GM18907 (cell line): Measurements from ENCODE around the gene ADRA2B.

ENCODE experiments used
- ATAC-seq: cut with Tn5 transposase; IDR thresholded peaks from one replicate; pipeline ENCODE4 v1.9.1; 2021; ENCODE audit warnings: mild to moderate bottlenecking, moderate library complexity; ENCODE audit not compliant: unreplicated experiment

The ADRA2B gene

DNA sequence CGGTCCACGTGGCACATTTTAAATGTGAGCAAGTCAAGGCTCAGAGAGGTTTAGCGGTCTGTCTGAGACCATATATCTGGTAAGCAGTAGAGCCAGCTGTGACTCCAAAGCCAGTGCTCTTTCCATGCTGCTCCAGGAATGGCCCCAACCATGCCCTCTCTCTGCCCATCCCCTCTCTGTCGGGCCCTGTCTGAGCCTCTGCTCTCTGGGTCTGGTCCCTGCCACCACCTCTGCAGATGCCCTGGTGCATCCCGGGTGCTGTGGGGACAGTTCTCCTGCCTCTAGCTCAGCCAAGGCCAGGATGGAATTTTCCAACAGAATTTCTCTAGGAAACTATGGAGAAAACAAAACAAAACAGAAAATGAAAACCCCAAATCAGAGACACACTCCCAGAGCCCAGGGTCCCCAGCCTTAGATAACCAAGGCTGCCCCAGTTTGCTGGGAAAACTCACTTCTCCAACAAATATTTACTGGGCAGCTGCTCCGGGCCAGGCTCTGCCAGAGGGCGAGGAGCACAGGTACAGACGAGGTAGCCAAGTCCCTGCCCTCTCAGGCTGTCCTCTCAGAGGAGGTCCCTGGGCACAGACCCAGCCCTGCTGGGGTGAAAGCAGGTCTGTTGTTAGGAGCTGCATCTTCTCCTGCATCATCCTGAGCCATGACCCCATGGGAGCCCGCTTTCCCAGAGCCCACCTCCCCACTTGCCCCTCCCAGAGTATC is 9.2 kb downstream of the ADRA2B start:
- no peak for ATAC-seq

DNA sequence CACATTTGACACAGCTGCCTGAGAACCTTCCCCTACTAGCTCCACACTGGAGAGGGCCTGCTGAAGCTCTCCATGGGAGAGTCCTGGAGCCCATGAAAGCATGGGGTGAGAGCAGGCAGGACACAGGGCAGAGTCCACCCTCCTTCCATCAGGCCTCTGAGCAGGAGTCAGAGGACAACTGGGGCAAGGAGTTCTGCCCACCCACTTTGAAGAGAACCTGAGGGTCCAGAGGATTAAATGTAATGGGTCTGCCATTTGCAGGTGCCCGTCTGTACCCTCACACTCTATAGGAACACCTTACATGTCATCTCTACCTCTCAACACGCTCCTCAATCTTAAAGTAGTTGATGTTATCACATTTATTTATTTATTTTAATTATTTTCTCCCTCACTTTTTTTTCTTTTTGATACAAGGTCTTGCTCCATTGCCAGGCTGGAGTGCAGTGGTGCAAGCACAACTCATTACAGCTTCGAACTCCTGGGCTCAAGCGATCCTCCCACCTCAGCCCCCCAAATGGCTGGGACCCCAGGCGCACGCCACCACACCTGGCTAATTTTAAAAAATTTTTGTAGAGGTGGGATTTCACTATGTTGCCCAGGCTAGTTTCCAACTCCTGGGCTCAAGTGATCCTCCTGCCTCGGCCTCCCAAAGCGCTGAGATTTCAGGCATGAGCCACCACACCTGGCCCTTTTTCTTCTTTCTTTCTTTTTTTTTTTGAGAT is 10.2 kb downstream of the ADRA2B start:
- ATAC-seq = no peak

DNA sequence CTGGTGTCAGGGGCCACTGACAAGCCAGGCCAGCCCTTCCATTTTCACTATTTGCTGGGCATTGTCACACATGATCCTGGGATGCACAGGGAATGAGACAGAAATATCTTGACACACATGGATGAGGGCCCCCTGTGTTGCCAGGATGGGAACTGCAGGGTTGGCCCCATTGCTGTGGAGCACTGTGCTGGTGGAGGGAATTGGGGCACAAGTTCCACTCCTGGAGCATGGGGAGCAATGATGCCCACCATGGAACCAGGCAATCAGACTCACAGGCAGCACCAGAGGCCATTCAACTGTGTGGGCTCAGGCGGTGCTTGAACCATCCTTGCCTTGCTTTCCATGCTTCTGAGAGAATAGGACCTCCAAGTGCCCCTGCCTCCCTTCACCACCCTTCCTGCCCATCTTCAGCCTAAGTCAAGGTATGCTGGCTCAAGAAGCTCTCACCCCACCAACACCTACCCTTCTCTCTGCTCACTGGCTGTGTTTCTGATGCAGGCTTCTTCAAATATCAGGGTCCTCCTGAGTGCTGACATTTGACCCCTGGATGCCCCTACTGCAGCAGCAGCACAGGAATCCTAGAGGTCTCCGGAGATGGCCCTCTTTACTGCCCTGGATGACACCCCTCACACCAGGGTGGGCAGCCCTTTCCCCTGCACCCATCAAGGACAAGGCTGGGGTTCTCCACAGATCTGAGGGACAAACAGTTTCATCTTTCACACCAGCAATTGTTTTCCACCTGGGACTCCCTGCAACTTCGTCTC is 11.0 kb downstream of the ADRA2B start:
- no peak for ATAC-seq

DNA sequence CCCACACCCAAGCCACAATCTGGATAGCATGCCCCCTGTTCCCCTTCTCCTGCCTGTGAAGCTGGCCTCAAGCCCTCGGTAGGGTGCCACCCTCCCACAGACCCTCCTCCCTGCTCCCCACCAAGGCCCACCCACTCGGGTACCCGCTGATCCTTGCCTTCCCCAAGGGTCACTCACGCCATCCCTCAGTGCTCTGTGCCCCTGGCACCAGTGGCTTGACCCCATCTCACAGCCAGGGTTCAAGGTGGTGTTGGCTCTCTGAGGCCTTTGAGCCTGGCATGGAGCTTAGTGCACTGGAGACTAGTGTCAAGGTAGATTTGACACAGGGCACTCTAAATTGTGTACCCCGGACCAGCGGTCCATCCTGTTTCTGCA is 11.9 kb downstream of the ADRA2B start:
- ATAC-seq = no peak

DNA sequence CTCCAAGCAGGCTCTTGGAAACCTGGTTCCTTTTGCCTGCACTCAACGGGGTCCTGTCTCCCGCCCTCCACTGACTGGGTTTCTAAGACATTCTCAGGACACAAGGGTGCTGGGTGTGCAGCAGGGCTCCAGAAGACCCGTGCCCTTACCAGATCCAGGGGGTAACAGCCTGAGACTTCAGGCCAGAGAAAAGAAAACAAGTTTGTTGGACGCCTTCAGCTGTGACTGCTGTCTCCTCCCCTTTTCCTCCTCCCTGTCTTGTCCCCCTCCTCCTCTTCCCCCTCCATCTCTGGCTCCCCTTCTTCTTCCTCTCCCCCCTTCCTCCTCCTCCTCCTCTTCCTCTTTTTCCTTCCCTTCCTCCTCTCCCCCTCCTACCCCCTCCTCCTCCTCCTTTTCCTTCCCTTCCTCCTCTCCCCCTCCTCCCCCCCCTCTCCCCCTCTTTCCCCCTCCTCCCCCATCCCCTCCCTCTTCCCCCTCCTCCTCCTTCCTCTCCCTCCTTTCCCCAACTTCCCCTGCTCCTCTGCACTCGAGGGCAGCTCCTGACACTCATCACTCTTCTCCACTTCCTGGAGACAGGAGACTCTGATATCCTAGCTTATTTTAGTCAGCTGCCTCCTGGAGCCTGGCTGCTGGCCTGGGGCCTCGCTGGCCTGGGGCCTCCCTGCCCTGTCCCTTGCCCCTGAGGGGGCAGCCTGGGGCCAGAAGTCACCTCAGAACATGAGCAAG is 12.4 kb downstream of the ADRA2B start:
- ATAC-seq = no peak

GRCh38 chr2:96103187-96103601 is 13.2 kb downstream of the ADRA2B start:
- ATAC-seq = no peak

DNA sequence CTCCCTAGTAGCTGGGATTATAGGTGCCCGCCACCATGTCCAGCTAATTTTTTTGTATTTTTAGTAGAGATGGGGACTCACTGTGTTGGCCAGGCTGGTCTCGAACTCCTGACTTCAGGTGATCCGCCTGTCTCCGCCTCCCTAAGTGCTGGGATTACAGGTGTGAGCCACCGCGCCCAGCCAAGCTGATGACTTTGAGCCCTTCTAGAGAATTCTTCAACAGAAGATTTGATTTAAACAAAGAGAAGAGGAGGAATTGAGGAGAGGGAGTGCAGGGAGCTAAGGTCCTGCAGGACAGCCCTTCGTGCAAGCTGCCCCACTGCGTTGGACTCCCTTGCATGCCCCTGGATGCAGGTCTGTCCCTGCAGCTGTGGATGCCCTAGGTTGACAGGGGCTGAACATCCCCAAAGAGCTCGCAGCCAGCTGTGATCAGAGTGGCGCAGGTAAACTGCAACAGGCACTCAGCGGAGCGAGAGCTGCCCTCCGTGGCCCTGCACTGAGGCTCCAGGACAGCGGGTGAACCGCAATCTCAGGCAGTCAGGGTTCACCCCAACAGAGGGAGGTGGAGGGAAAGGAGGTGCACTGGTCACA is 13.7 kb downstream of the ADRA2B start:
- ATAC-seq = no peak

DNA sequence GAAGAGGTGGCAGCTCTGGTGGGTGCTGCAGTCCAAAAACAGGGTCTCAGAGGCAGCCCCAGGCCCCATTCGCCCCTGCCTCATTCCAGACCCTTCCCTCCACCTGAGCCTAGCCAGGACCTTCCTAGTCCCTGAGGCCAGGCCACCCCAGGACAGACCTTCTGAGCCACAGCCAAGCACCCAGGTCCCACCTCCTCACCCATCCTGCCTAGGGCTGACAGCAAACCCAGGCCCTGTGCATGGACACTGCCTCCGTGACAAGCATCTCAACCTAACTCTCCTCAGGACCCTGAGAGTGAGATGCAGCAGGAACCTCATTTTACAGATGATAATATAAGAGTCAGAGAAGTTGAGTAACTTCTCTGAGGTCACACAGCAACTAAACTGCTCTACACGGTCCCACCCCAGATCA is 15.5 kb downstream of the ADRA2B start:
- ATAC-seq = no peak

DNA sequence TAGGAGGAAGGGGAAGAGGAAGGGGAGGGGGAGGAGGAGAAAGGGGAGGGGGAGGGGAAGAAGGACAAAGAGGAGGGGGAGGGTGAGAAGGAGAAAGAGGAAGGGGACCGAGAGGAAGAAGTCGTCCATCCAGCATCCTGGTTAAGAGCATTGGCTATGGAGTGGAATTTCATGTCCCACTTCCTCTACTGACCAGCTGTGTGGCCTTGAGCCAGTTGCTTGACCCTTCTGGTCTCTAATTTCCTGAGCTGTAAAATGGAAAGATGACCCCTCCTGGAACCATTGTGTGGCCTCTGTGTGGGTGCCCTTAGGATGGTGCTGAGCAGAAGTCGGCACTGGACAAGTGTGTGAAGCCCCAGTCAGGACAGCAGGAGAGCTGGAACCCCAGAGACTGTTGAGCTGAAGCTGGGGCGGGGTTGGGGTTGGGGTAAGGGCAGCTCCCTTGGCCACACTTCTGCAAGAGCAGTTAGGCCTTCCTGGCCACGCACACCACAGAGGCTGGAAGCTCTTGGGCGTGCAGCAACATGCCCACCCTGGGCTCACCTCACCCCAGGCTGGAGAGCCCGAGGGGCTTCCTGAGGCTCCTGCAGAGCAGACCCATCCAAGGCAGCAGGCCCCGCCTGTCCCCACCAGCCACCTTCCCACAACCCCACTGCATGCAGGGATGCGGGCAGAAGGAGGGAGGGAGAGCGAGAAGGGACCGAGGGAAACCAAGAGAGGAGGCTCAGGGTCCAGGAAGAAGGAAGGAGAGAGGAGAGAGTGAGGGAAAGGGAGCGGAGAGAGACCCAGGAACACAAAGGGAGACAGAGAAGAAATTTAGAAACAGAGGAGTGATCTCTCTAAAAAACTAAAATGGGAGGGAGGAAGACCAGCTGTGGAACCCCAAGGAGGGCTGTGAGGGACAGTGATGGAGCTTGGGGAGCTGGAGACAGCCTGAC is 16.2 kb downstream of the ADRA2B start:
- no peak for ATAC-seq

GRCh38 chr2:96098900-96099590 is 17.3 kb downstream of the ADRA2B start:
- ATAC-seq = no peak

DNA sequence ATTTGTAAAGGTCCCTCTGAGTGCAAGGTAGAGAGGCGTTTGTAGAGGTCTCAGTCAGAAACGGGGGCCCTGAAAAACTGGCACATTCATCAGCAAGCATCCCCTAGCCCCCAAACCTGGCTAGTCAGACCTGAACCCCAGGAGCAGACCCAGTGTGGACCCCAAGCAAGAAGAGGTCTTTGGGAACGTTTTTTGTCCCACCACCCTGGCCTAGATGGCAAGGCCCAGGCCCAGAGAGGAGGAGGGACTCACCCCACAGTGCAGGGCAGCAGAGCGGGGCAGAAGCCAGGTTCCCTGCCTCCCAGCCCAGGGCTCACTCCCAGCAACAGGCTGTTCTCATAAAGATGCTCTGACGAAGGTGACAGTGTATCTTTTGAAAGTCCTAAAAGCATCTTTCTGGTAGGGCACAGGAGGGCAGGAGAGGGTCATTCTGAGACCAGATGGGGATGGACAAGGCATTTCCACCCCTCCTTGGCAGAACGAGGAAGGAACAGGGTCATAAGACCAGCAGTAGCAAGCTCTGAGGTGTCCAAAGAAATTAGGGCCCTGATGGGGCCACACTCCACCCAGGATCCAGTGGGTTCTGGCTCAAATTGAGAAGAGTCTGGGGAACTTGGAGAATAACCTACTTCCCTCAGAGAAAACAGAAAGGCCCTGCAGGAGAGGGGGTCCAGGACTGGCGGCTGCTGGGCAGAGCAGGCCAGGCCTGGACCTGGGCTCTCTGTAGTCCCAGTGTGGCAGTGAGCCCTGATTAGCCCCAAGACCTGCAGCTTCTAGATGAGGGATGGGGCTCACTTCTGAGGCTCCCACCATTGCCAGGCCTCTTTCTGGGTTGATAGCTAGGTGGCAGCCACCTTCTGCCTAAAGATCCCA is 18.2 kb downstream of the ADRA2B start:
- ATAC-seq = no peak

DNA sequence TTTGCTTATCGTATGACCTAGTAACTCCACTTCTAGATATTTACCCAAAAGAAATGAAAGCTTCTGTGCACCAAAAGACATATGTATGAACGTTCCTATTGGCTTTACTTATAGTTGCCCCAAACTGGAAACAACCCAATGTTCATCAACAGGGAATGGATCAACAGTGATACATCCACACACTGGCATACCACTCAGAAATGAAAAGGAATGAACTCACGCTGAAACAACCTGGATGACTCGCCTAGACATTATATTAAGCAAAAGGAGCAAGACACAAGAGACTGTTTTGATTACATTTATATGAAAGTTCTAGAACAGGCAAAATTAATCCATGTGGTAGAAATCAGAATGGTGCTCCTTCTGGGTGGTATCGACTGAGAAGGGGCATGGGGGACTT is 18.9 kb downstream of the ADRA2B start:
- no peak for ATAC-seq

DNA sequence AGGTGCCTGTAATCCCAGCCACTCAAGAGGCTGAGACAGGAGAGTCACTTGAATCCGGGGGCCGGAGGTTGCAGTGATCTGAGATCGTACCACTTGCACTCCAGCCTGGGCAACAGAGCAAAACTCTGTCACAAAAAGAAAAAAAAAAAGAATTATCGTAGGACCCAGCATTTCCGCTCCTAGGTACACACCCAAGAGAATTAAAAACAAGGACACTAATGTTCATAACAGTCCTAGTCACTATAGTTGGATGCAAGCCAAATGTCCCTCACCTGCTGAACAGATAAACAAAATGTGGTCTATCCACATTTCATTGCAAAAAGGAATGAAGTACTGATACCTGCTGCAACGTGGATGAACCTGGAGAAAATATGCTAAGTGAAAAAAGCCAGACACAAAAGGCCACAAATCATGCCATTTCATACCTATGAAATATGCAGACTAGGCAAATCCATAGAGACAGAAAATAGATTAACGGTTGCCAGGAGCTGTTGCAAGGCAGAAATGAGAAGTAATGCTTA is 21.2 kb downstream of the ADRA2B start:
- ATAC-seq = no peak

- no peak for ATAC-seq
Observed at GRCh38 chr2:96093528-96093927, 22.8 kb downstream of the ADRA2B start.

GRCh38 chr2:96092951-96093350 is 23.4 kb downstream of the ADRA2B start:
- no peak for ATAC-seq

GRCh38 chr2:96092573-96092877 is 23.8 kb downstream of the ADRA2B start:
- ATAC-seq = no peak

DNA sequence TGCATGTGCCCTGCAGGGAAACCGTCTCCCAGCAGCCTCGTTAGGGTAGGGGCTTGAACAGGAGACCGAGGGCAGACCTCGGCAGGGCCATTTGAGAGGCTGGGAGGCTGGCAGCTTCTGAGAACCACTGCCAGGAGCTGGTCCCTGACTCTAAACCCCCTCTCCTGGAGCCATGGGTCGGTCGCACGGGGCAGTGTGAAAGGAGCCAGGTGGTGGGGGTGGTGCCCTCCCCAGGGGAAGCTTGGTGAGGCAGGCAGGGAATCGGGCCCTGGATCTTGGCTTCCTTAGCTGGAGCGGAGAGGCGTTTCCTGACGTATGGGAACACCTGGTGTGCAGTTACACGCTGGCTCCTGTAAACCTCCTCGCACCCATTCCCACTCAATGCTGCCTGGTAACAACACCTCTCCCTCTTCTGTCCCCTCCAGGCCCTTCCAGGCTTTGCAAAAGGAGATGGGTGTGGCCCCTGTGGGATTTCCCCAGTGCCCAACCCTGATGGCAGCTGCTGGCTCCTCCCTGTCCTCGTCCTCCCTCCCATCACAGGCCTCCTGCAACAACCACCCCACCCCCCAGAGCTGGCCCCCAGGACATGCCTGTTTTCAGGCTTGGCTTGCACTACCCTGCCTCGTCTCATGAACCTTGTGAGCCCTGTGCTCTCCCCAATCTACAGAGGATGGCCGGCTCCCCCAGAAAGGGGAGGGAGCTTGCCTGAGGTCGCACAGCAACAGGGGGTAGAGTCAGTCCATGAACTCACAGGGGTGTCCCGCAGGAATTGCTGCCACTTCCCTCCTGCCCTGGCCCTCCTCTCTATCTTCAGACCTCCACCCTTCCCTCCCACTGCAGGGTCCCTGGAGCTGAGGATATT is 24.4 kb downstream of the ADRA2B start:
- no peak for ATAC-seq
